Measurements from ENCODE around the gene ROR2. TPM values are rescaled to one million over a fixed set of nuclear protein-coding genes. Genes with fewer than 3 reads are reported as not detected.

The ROR2 gene
- total and polyA plus RNA-seq, 4 donors = 0.13 to 0.84 (median 0.52) TPM

DNA sequence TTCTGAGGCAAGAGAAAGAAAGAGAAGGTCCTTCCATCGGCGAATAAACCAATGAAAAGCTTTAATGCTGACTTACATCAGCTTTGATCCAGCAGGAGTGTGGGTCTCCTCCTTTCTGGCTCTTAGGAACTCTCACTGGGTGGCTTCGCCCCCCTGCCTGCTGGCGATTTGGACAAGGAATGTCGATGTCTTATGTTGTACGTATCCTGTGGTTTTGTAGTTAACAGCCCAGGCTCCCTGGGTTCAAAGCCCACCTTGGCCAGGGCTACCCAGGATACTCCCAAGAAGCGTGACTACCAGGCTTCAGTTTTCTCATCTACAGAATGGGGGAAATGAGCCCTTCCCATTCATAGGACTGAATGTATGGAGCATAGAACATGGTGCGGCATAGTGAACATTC, 124.2 kb downstream of the ROR2 start:
- Histone ChIP-seq H3K27ac (ENCODE audit: low read depth in 1 of 2, low read length in 2 of 2) (no peak overlapping the region), H3K9me3 (ENCODE audit: control insufficient read depth in 4 of 4, low read length in 3 of 4) (no peaks in the 10 kb centered on the region), H3K9ac (ENCODE audit: low read depth in 1 of 2, low read length in 2 of 2) (no peak overlapping the region), H3K27me3 (ENCODE audit: control insufficient read depth in 4 of 4, insufficient read depth in 4 of 4, low read length in 3 of 4) (peaks cover 0 to 2% (median 1%) of the 10 kb centered on the region in 4 donors), H3K36me3 (ENCODE audit: control insufficient read depth in 4 of 4, insufficient read depth in 3 of 4, low read depth in 1 of 4, low read length in 3 of 4) (no peaks in the 10 kb centered on the region), H3K4me3 (ENCODE audit: low read depth in 1 of 3, low read length in 3 of 3) (no peak overlapping the region), H3K4me1 (ENCODE audit: control insufficient read depth in 4 of 4, insufficient read depth in 4 of 4, low read length in 3 of 4) (no peaks in the 10 kb centered on the region)
- TF ChIP-seq HNF4A (conservative IDR thresholded peaks at IDR 0.05) (no peak), JUND (IDR thresholded peaks at IDR 0.05) (no peak), RXRA (IDR thresholded peaks at IDR 0.05) (no peak), HNF4G (IDR thresholded peaks at IDR 0.05) (no peak), ATF3 (IDR thresholded peaks at IDR 0.05) (no peak), SP1 (IDR thresholded peaks at IDR 0.05) (no peak), FOXA1 (IDR thresholded peaks at IDR 0.05) (no peak), ZBTB33 (IDR thresholded peaks at IDR 0.05) (no peak), TAF1 (conservative IDR thresholded peaks at IDR 0.05) (no peak), REST (IDR thresholded peaks at IDR 0.05) (no peak), YY1 (IDR thresholded peaks at IDR 0.05) (no peak), GABPA (IDR thresholded peaks at IDR 0.05 in 1 of 2, conservative IDR thresholded peaks at IDR 0.05 in 1 of 2) (no peak), FOXA2 (IDR thresholded peaks at IDR 0.05) (no peak), RAD21 (IDR thresholded peaks at IDR 0.05) (no peak), EGR1 (IDR thresholded peaks at IDR 0.05; ENCODE audit: low read depth in 2 of 2) (no peak), NR2F2 (IDR thresholded peaks at IDR 0.05) (no peak)
- TF ChIP-seq, protein P1, sequence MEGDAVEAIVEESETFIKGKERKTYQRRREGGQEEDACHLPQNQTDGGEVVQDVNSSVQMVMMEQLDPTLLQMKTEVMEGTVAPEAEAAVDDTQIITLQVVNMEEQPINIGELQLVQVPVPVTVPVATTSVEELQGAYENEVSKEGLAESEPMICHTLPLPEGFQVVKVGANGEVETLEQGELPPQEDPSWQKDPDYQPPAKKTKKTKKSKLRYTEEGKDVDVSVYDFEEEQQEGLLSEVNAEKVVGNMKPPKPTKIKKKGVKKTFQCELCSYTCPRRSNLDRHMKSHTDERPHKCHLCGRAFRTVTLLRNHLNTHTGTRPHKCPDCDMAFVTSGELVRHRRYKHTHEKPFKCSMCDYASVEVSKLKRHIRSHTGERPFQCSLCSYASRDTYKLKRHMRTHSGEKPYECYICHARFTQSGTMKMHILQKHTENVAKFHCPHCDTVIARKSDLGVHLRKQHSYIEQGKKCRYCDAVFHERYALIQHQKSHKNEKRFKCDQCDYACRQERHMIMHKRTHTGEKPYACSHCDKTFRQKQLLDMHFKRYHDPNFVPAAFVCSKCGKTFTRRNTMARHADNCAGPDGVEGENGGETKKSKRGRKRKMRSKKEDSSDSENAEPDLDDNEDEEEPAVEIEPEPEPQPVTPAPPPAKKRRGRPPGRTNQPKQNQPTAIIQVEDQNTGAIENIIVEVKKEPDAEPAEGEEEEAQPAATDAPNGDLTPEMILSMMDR (IDR thresholded peaks at IDR 0.05; ENCODE audit: low read depth, low read length, missing input control) = no peak
- TF ChIP-seq, protein P2, sequence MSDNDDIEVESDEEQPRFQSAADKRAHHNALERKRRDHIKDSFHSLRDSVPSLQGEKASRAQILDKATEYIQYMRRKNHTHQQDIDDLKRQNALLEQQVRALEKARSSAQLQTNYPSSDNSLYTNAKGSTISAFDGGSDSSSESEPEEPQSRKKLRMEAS (IDR thresholded peaks at IDR 0.05) = no peak
- WGBS = 89% methylated on average over 8 of the region's 8 CpGs
- DNase-seq (ENCODE audit: low spot score) = no peak

All from liver (tissue), 9 donors.